Glutamatergic neuron (in vitro differentiated cells): ENCODE measurements around the gene PRKAR1B. TPM values are rescaled to one million over a fixed set of nuclear protein-coding genes. Genes with fewer than 3 reads are reported as not detected.

Source experiments
- DNase-seq: peaks from one replicate; pipeline ENCODE4 v3.0.0; 2022
- H3K27ac Mint-ChIP-seq: one replicate; pipeline ENCODE4 v1.8.0; 2020; ENCODE audit warnings: mild to moderate bottlenecking, mixed read lengths, inconsistent platforms; ENCODE audit not compliant: unreplicated experiment
- H3K27me3 Mint-ChIP-seq: one replicate; pipeline ENCODE4 v1.8.0; 2020; ENCODE audit warnings: mild to moderate bottlenecking, moderate library complexity, mixed read lengths, inconsistent platforms; ENCODE audit not compliant: unreplicated experiment
- H3K36me3 Mint-ChIP-seq: one replicate; pipeline ENCODE4 v1.8.0; 2020; ENCODE audit warnings: mild to moderate bottlenecking, mixed read lengths, inconsistent platforms; ENCODE audit not compliant: unreplicated experiment
- H3K4me1 Mint-ChIP-seq: one replicate; pipeline ENCODE4 v1.8.0; 2020; ENCODE audit warnings: mild to moderate bottlenecking, low read depth, mixed read lengths, inconsistent platforms; ENCODE audit not compliant: unreplicated experiment
- H3K4me3 Mint-ChIP-seq: one replicate; pipeline ENCODE4 v1.8.0; 2020; ENCODE audit warnings: mild to moderate bottlenecking, mixed read lengths, inconsistent platforms; ENCODE audit not compliant: unreplicated experiment
- H3K9me3 Mint-ChIP-seq: one replicate; pipeline ENCODE4 v1.8.0; 2020; ENCODE audit warnings: mild to moderate bottlenecking, moderate library complexity, mixed read lengths, inconsistent platforms; ENCODE audit not compliant: unreplicated experiment
- CTCF ChIP-seq: fragments of 200-600 bp; sonication (generic); IDR thresholded peaks from one replicate; pipeline ENCODE4 v1.5.0; 2021; ENCODE audit not compliant: partially characterized antibody, unreplicated experiment
- total RNA-seq: library from RNA; stranded (reverse); fragmentation: NEBNext Ultra II Directional; extraction: Animal tissue kit (Norgen Biotek cat#: 25700); gene quantifications from one replicate; pipeline ENCODE4 v1.2.1, GENCODE V29; 2021; ENCODE audit not compliant: unreplicated experiment

Gene PRKAR1B
- total RNA-seq, 1 donor from 2014 or later: 12.8 TPM

- Mint-ChIP-seq H3K27me3 (peaks cover 7% of the 10 kb centered on the region), H3K27ac (no peak overlapping the region), H3K4me3 (no peak overlapping the region), H3K36me3 (no peaks in the 10 kb centered on the region), H3K4me1 (peaks cover 4% of the 10 kb centered on the region), H3K9me3 (peaks cover 8% of the 10 kb centered on the region)
- DNase-seq: no peak
- no peak for TF ChIP-seq CTCF
These were observed 116.4 kb downstream of the PRKAR1B start for GRCh38 chr7:610531-611280.

GRCh38 chr7:610141-610530, 116.9 kb downstream of the PRKAR1B start:
- no peak for TF ChIP-seq CTCF
- Mint-ChIP-seq H3K27ac (no peak overlapping the region), H3K9me3 (peaks cover 8% of the 10 kb centered on the region)

GRCh38 chr7:609365-609764, 117.7 kb downstream of the PRKAR1B start:
- no peak overlapping the region for H3K4me3 Mint-ChIP-seq
- peaks cover 7% of the 10 kb centered on the region for H3K27me3 Mint-ChIP-seq
- no peaks in the 10 kb centered on the region for H3K36me3 Mint-ChIP-seq
- peaks cover 5% of the 10 kb centered on the region for H3K9me3 Mint-ChIP-seq
- peaks cover 4% of the 10 kb centered on the region for H3K4me1 Mint-ChIP-seq
- no peak for TF ChIP-seq CTCF
- H3K27ac Mint-ChIP-seq: no peak overlapping the region
- no peak for DNase-seq

More at GRCh38 chr7:610141-610530, 116.9 kb downstream of the PRKAR1B start:
- Mint-ChIP-seq H3K27me3 (peaks cover 7% of the 10 kb centered on the region), H3K36me3 (no peaks in the 10 kb centered on the region), H3K4me1 (peaks cover 4% of the 10 kb centered on the region), H3K4me3 (no peak overlapping the region)
- DNase-seq: no peak

- no peaks in the 10 kb centered on the region for H3K36me3 Mint-ChIP-seq
These were observed 118.1 kb downstream of the PRKAR1B start for GRCh38 chr7:608954-609353.

More at GRCh38 chr7:608954-609353, 118.1 kb downstream of the PRKAR1B start:
- no peak overlapping the region for H3K27ac Mint-ChIP-seq
- peak; percentile 10 for DNase-seq
- peaks cover 7% of the 10 kb centered on the region for H3K27me3 Mint-ChIP-seq
- H3K4me3 Mint-ChIP-seq: no peak overlapping the region
- no peak for TF ChIP-seq CTCF
- H3K4me1 Mint-ChIP-seq: peaks cover 4% of the 10 kb centered on the region
- peaks cover 5% of the 10 kb centered on the region for H3K9me3 Mint-ChIP-seq
